ENCODE measurements around the gene SLC6A19.

- no peak for TF ChIP-seq MXI1 (IDR thresholded peaks at IDR 0.05; ENCODE audit: borderline replicate concordance, low read depth, low read length)
- no peak for TF ChIP-seq POLR2A (IDR thresholded peaks at IDR 0.05; ENCODE audit: low read depth, low read length)
- no peak for TF ChIP-seq BHLHE40 (IDR thresholded peaks at IDR 0.05; ENCODE audit: low read depth, low read length)
- TF ChIP-seq CTCF (conservative IDR thresholded peaks at IDR 0.05; ENCODE audit: low read depth, low read length) = no peak
- TF ChIP-seq SMC3 (IDR thresholded peaks at IDR 0.05; ENCODE audit: low read depth, low read length) = no peak
- no peak for TF ChIP-seq CEBPB (IDR thresholded peaks at IDR 0.05; ENCODE audit: low read depth, low read length)
- no peak for TF ChIP-seq RFX5 (IDR thresholded peaks at IDR 0.05; ENCODE audit: low read depth, low read length)
- no peak for TF ChIP-seq RCOR1 (IDR thresholded peaks at IDR 0.05; ENCODE audit: insufficient replicate concordance, low read length)
- TF ChIP-seq CHD1 (IDR thresholded peaks at IDR 0.05; ENCODE audit: low read depth, low read length) = no peak
- TF ChIP-seq RAD21 (IDR thresholded peaks at IDR 0.05; ENCODE audit: low read length) = no peak
- no peak for TF ChIP-seq MAZ (IDR thresholded peaks at IDR 0.05; ENCODE audit: borderline replicate concordance, low read depth, low read length)
- no peak for TF ChIP-seq MAFK (IDR thresholded peaks at IDR 0.05; ENCODE audit: low read depth, low read length)
- TF ChIP-seq FOS (IDR thresholded peaks at IDR 0.05; ENCODE audit: low read depth, low read length) = no peak
Observed at GRCh38 chr5:1209896-1210776, 8.7 kb downstream of the SLC6A19 start.

All from IMR-90 (cell line).